ENCODE results near the gene PLA2G3. TPM values are rescaled to one million over a fixed set of nuclear protein-coding genes. Genes with fewer than 3 reads are reported as not detected.
A peak's percentile ranks its signal among the peaks of the same experiment; 100 is the strongest.

Gene PLA2G3
- total RNA-seq, 3 donors from 2014 or later: 0.22 TPM; not detected in 2

DNA sequence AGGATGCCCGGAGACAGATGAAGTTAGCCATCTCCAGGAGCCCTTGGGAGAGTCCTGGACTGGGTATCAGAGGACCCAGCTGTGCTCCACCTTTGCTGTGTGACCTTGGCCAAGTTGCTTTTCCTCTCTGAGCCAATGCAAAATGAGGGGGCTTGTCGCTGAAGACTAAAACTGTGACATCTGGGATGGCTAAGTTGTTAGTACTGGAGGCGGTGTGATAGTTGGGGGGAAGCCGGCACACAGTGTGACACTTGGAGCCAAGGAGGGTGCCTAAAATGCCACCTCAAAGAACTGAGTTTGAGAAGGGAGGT, 17.1 kb downstream of the PLA2G3 start:
- TF ChIP-seq, protein P1, sequence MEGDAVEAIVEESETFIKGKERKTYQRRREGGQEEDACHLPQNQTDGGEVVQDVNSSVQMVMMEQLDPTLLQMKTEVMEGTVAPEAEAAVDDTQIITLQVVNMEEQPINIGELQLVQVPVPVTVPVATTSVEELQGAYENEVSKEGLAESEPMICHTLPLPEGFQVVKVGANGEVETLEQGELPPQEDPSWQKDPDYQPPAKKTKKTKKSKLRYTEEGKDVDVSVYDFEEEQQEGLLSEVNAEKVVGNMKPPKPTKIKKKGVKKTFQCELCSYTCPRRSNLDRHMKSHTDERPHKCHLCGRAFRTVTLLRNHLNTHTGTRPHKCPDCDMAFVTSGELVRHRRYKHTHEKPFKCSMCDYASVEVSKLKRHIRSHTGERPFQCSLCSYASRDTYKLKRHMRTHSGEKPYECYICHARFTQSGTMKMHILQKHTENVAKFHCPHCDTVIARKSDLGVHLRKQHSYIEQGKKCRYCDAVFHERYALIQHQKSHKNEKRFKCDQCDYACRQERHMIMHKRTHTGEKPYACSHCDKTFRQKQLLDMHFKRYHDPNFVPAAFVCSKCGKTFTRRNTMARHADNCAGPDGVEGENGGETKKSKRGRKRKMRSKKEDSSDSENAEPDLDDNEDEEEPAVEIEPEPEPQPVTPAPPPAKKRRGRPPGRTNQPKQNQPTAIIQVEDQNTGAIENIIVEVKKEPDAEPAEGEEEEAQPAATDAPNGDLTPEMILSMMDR (IDR thresholded peaks at IDR 0.05): no peak
- ATAC-seq: no peak
- Histone ChIP-seq H3K9me3 (no peaks in the 10 kb centered on the region), H3K4me1 (ENCODE audit: low read depth) (peaks cover 10% of the 10 kb centered on the region), H3K36me3 (ENCODE audit: low read depth) (no peaks in the 10 kb centered on the region), H3K4me3 (peak overlapping the region; percentile 25)
- intact Hi-C loops (cut with DNase I, micrococcal nuclease): no loop called here
- DNase-seq: peak in 1 of 3 donors; percentile 27

DNA sequence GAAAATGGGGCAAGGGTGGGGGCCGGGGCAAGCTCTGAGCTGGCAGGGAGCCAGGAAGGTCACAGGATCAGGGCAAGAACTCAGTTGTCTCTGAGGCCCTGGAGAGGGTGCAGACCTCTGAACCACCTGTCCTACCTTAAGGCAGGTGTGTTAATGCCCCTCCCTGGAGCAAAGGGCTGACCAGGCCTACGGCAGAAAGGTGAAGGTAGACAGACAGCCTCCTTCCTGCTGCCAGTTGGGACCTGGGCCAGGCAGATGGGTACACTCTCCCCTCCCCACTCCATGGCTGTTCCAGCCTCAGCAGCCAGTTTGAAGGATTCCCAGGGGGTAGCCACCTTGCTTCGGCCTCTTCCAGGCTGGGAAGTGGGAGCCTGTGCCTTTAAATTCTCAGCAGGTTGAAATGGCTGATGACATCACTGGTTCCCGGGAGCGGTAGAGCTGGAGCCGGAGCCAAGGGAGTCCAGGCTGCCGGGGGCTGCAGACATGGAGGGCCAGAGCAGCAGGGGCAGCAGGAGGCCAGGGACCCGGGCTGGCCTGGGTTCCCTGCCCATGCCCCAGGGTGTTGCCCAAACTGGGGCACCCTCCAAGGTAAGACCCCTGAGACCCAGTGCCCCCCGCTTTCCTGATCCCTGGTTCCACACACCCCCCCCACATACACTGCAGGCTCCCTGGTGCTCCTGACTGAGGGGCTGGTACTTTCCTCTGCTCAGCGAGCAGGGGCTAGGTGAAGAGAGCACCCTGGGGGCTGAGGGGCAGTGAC, 17.6 kb downstream of the PLA2G3 start, which contains the start of gene INPP5J:
TSS of gene INPP5J (plus strand) at position 435 of the 760 bp plus-strand sequence. CDS start at position 484, 49 bp downstream.
- no peaks in the 10 kb centered on the region for H3K36me3 ChIP-seq (ENCODE audit: low read depth)
- TF ChIP-seq, protein P1 (IDR thresholded peaks at IDR 0.05): no peak
- ATAC-seq: peak; percentile 92
- no peaks in the 10 kb centered on the region for H3K9me3 ChIP-seq
- intact Hi-C loops (cut with DNase I, micrococcal nuclease): no loop called here
- H3K4me1 ChIP-seq (ENCODE audit: low read depth): peaks cover 10% of the 10 kb centered on the region
- H3K4me3 ChIP-seq: peak within 1 kb of the TSS; percentile 25
- peak; percentile 79 to 83 (median 83) for DNase-seq

- no peaks in the 10 kb centered on the region for H3K9me3 ChIP-seq
- DNase-seq (no peak), ATAC-seq (peak; percentile 60)
- H3K4me3 ChIP-seq: no peak overlapping the region
- intact Hi-C loops (cut with DNase I, micrococcal nuclease): no loop called here
- TF ChIP-seq, protein P1 (IDR thresholded peaks at IDR 0.05): no peak
- H3K4me1 ChIP-seq (ENCODE audit: low read depth): peaks cover 10% of the 10 kb centered on the region
- H3K36me3 ChIP-seq (ENCODE audit: low read depth): no peaks in the 10 kb centered on the region
Observed at GRCh38 chr22:31122196-31122531, 18.1 kb downstream of the PLA2G3 start.

DNA sequence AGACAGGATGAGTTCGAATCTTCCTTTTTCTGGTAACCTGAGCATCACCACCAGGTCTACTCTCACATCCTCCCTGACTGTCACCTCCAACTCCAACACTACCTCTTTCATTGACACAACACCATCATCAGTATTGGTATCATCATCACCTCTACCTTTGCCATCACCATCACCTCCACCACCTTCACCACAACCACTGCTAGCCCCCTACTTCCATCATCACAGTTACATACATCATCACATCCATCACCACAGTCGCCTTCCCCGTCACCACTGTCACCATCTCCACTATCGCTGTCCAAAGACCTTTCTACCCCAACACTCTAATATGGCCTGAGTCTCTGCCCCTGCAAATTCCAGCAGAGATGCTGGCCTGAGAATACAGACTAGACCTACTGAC, 18.9 kb downstream of the PLA2G3 start:
- Histone ChIP-seq H3K9me3 (no peaks in the 10 kb centered on the region), H3K36me3 (ENCODE audit: low read depth) (no peaks in the 10 kb centered on the region), H3K4me1 (ENCODE audit: low read depth) (peaks cover 10% of the 10 kb centered on the region), H3K4me3 (no peak overlapping the region)
- TF ChIP-seq, protein P1 (IDR thresholded peaks at IDR 0.05): no peak
- DNase-seq: no peak
- intact Hi-C loops (cut with DNase I, micrococcal nuclease): no loop called here
- no peak for ATAC-seq

- H3K4me3 ChIP-seq: no peak overlapping the region
- DNase-seq (no peak), ATAC-seq (no peak)
- intact Hi-C loops (cut with DNase I, micrococcal nuclease): no loop called here
- H3K36me3 ChIP-seq (ENCODE audit: low read depth): no peaks in the 10 kb centered on the region
- no peaks in the 10 kb centered on the region for H3K9me3 ChIP-seq
- H3K4me1 ChIP-seq (ENCODE audit: low read depth): peaks cover 10% of the 10 kb centered on the region
- TF ChIP-seq, protein P1 (IDR thresholded peaks at IDR 0.05): no peak
Observed at GRCh38 chr22:31120642-31121041, 19.7 kb downstream of the PLA2G3 start.
